Small intestine (tissue), 7 donors: Measurements from ENCODE around the gene CPD. TPM values are rescaled to one million over a fixed set of nuclear protein-coding genes. Genes with fewer than 3 reads are reported as not detected.
"Not testable (repeated sequence)": the region's sequence is repeated elsewhere in the genome, so short reads cannot be mapped to it uniquely, and the experiment has no call there.

Experiments used
- DNase-seq, 2 donors: peaks; one replicate each; pipeline versions ENCODE4 v3.0.0 to v3.0.0-alpha.2; 2013
- FAIRE-seq: peaks from 2 replicates; lab custom pipeline; 2012; peaks lifted over from hg19 to GRCh38; lab: Jason Lieb, UNC
- H3K27ac ChIP-seq, 3 donors: one replicate each; pipeline ENCODE4 v1.5.1; 2013; ENCODE audit warnings: low read length in 2 of 3, mild to moderate bottlenecking in 2 of 3, control low read depth in 1 of 3, inconsistent platforms in 1 of 3, low read depth in 1 of 3, moderate library complexity in 1 of 3
- H3K27me3 ChIP-seq, 3 donors: one replicate each; pipeline ENCODE4 v1.6.1; 2013; ENCODE audit warnings: low read length in 3 of 3, inconsistent platforms in 1 of 3; ENCODE audit not compliant: control insufficient read depth in 3 of 3, insufficient read depth in 3 of 3
- H3K36me3 ChIP-seq, 3 donors: one replicate each; pipeline ENCODE4 v1.6.1; 2013; ENCODE audit warnings: low read length in 3 of 3, inconsistent platforms in 1 of 3, low read depth in 1 of 3, mild to moderate bottlenecking in 1 of 3, moderate library complexity in 1 of 3; ENCODE audit not compliant: control insufficient read depth in 3 of 3, insufficient read depth in 2 of 3
- H3K4me1 ChIP-seq, 3 donors: one replicate each; pipeline ENCODE4 v1.6.1; 2013; ENCODE audit warnings: low read length in 2 of 3, inconsistent platforms in 1 of 3, low read depth in 1 of 3, mild to moderate bottlenecking in 1 of 3, moderate library complexity in 1 of 3; ENCODE audit not compliant: control insufficient read depth in 3 of 3, insufficient read depth in 2 of 3
- H3K4me3 ChIP-seq, 3 donors: one replicate each; pipeline ENCODE4 v1.5.1; 2013; ENCODE audit warnings: low read length in 3 of 3, control low read depth in 1 of 3, inconsistent platforms in 1 of 3, low read depth in 1 of 3, mild to moderate bottlenecking in 1 of 3, moderate library complexity in 1 of 3
- H3K9me3 ChIP-seq, 2 donors: one replicate each; pipeline ENCODE4 v1.6.1; 2013; ENCODE audit warnings: low read depth in 1 of 2, low read length in 1 of 2; ENCODE audit not compliant: control insufficient read depth in 2 of 2, insufficient read depth in 1 of 2
- WGBS, 3 donors: extraction: QIAGEN DNeasy Blood & Tissue Kit; methylation state at CpG; one replicate each; pipeline ENCODE4 v1.1.7; 2013; 5-methylcytosine and 5-hydroxymethylcytosine counted together
- polyA plus RNA-seq, 4 donors: library from polyadenylated mRNA; stranded (reverse) in 3 of 4; unstranded in 1 of 4; fragments of 200-250 nt in 3 of 4; fragments of 120-200 nt in 1 of 4; gene quantifications; one replicate each; pipeline versions ENCODE4 v1.2.1 to v1.2.3, GENCODE V29; 2013
- donor health status: healthy with polysubstance abuse.
- donor health status: control.
- donor health status: control.
- donor health status: Bipolar disorder and iron deficiency.
- donor health status: healthy.

Gene CPD
- polyA plus RNA-seq, 4 donors = 6.2 to 64.1 (median 13.4) TPM

DNA sequence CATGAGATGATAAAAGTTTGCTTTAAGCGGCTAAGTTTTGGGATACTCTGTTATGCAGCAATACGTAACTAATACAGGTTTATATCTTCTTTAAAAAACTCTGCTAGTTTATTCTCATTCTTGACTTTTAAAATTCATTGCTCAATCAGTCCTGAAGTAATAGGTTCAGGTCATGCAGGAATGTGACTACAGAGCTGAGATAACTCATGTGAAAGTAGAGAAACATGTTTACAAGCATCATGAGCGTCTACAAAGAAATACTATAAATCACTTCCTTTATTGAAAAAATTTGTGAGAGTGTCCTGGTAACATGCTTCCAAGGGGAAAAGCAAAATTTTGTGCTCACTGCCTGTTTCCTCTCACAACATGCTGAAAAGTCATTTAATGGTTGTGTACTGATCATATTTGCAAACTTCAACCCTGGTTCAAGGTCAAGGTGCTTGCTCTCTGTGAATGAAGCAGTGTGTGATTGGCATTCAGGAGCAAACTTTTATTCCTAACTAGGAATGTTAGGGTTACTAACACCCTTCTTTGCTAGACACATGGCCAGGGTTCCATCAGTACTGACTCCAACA lies 32.4 kb upstream of the CPD start:
- peak overlapping the region; percentile 83 to 92 (median 91) for H3K27ac ChIP-seq
- no peaks in the 10 kb centered on the region for H3K9me3 ChIP-seq
- no peaks in the 10 kb centered on the region for H3K36me3 ChIP-seq
- no peak for FAIRE-seq
- 82 to 90% (median 89%) methylated on average over 3 of the region's 3 CpGs for WGBS, 3 donors
- H3K4me1 ChIP-seq = peaks cover 0 to 37% (median 3%) of the 10 kb centered on the region in 3 donors
- no peak overlapping the region for H3K4me3 ChIP-seq
- no peaks in the 10 kb centered on the region for H3K27me3 ChIP-seq
- DNase-seq = no peak

- Histone ChIP-seq H3K4me3 (no peak overlapping the region), H3K4me1 (peaks cover 0 to 37% (median 3%) of the 10 kb centered on the region in 3 donors), H3K36me3 (no peaks in the 10 kb centered on the region), H3K9me3 (no peaks in the 10 kb centered on the region), H3K27ac (no peak overlapping the region), H3K27me3 (no peaks in the 10 kb centered on the region)
- no peak for FAIRE-seq
- DNase-seq = no peak
- 66 to 85% (median 69%) methylated on average over 4 of the region's 4 CpGs for WGBS, 3 donors
Observed at GRCh38 chr17:30347488-30347887, 31.2 kb upstream of the CPD start.

GRCh38 chr17:30349252-30349651 lies 29.5 kb upstream of the CPD start:
- Histone ChIP-seq H3K4me3 (no peak overlapping the region), H3K9me3 (no peaks in the 10 kb centered on the region), H3K27ac (no peak overlapping the region), H3K27me3 (peaks cover 0 to 1% (median 0%) of the 10 kb centered on the region in 3 donors), H3K36me3 (no peaks in the 10 kb centered on the region), H3K4me1 (peaks cover 0 to 25% (median 3%) of the 10 kb centered on the region in 3 donors)
- WGBS, 3 donors = 55 to 96% (median 90%) methylated on average over 1 of the region's 1 CpG
- FAIRE-seq = no peak
- peak in 1 of 2 donors; percentile 76 for DNase-seq

- not testable (repeated sequence) for DNase-seq, H3K4me3 ChIP-seq, H3K27me3 ChIP-seq, H3K36me3 ChIP-seq, FAIRE-seq, H3K4me1 ChIP-seq, H3K27ac ChIP-seq, H3K9me3 ChIP-seq
- 91 to 97% (median 92%) methylated on average over 4 of the region's 4 CpGs for WGBS, 3 donors
Observed at GRCh38 chr17:30351263-30351662, 27.5 kb upstream of the CPD start.

GRCh38 chr17:30351735-30352134 lies 27.0 kb upstream of the CPD start:
- Histone ChIP-seq H3K27ac (no peak overlapping the region), H3K9me3 (no peaks in the 10 kb centered on the region), H3K36me3 (no peaks in the 10 kb centered on the region), H3K27me3 (peaks cover 0 to 1% (median 0%) of the 10 kb centered on the region in 3 donors), H3K4me3 (no peak overlapping the region), H3K4me1 (peaks cover 0 to 8% (median 0%) of the 10 kb centered on the region in 3 donors)
- no peak for DNase-seq
- WGBS, 3 donors = 82 to 93% (median 87%) methylated on average over 2 of the region's 2 CpGs
- FAIRE-seq = no peak

- H3K4me3 ChIP-seq = no peak overlapping the region
- FAIRE-seq (no peak), DNase-seq (no peak)
- peaks cover 0 to 8% (median 2%) of the 10 kb centered on the region in 3 donors for H3K4me1 ChIP-seq
- H3K27me3 ChIP-seq = peaks cover 0 to 1% (median 0%) of the 10 kb centered on the region in 3 donors
- 73 to 87% (median 86%) methylated on average over 2 of the region's 2 CpGs for WGBS, 3 donors
- no peaks in the 10 kb centered on the region for H3K9me3 ChIP-seq
- H3K27ac ChIP-seq = no peak overlapping the region
- no peaks in the 10 kb centered on the region for H3K36me3 ChIP-seq
Observed at GRCh38 chr17:30352240-30352814, 26.4 kb upstream of the CPD start.

DNA sequence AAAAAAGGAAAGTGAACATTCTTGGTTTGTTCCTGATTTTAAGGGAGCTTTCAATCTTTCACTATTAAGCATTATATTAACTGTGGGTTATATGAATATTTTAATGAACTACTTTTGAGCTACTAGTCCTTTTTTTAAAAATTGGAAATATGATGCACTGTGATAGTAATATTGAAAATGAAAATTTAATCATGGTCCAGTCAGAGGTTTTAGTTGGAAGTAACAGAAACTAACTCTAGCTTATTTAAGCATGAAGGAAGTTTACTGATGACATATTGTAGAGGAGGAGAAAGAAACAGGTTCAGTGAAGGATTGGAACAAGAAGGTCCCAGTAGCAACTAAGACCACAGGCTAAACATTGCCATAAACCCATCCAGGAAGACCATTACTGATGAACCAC lies 24.0 kb upstream of the CPD start:
- H3K4me1 ChIP-seq = peaks cover 0 to 9% (median 2%) of the 10 kb centered on the region in 3 donors
- H3K27ac ChIP-seq = no peak overlapping the region
- no peak for DNase-seq
- no peak overlapping the region for H3K4me3 ChIP-seq
- no peaks in the 10 kb centered on the region for H3K9me3 ChIP-seq
- H3K27me3 ChIP-seq = peaks cover 0 to 1% (median 0%) of the 10 kb centered on the region in 3 donors
- no peaks in the 10 kb centered on the region for H3K36me3 ChIP-seq
- no peak for FAIRE-seq

GRCh38 chr17:30357476-30357875 lies 21.3 kb upstream of the CPD start:
- no peak for FAIRE-seq

More at GRCh38 chr17:30357476-30357875, 21.3 kb upstream of the CPD start:
- no peaks in the 10 kb centered on the region for H3K36me3 ChIP-seq
- peak in 1 of 2 donors; percentile 51 for DNase-seq
- H3K4me3 ChIP-seq = no peak overlapping the region
- H3K27ac ChIP-seq = no peak overlapping the region
- H3K27me3 ChIP-seq = peaks cover 0 to 1% (median 0%) of the 10 kb centered on the region in 3 donors
- peaks cover 0 to 4% of the 10 kb centered on the region in 2 donors for H3K9me3 ChIP-seq
- peaks cover 0 to 9% (median 2%) of the 10 kb centered on the region in 3 donors for H3K4me1 ChIP-seq
